ENCODE results near the gene AP1G1. TPM values are rescaled to one million over a fixed set of nuclear protein-coding genes. Genes with fewer than 3 reads are reported as not detected.

The AP1G1 gene
- total and polyA plus RNA-seq, 2 of the 4 experiments (the other 2 are of a cell fraction): 48.3 to 86.7 TPM

DNA sequence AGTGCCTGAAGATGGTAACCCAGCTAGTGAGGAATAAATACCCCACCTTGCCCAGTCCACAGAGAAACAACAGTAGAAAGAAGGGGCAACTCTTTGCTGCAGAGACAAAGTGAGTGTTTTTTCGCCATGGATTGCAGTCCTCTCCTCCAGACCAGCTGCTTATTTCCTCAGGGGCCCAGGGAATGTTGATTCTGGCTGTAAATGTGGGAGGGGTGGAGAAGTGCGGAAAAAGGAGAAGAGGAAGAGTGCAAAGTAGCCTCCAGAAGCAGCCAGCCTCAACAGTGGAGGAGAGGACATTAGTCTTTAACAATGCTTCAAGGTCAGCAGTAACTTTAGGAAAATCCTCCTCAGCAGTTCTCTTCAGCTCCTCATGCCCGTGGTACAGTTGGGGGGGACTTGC is 76.0 kb downstream of the AP1G1 start:
- TF ChIP-seq RAD21 (IDR thresholded peaks at IDR 0.05; ENCODE audit: low read length) (no peak), CHD1 (IDR thresholded peaks at IDR 0.05; ENCODE audit: low read depth, low read length) (no peak), SMC3 (IDR thresholded peaks at IDR 0.05; ENCODE audit: low read depth, low read length) (no peak), MAZ (IDR thresholded peaks at IDR 0.05; ENCODE audit: borderline replicate concordance, low read depth, low read length) (no peak), FOS (IDR thresholded peaks at IDR 0.05; ENCODE audit: low read depth, low read length) (no peak), NFE2L2 (IDR thresholded peaks at IDR 0.05; ENCODE audit: low read depth, low read length) (no peak), CEBPB (IDR thresholded peaks at IDR 0.05; ENCODE audit: low read depth, low read length) (no peak), BHLHE40 (IDR thresholded peaks at IDR 0.05; ENCODE audit: low read depth, low read length) (no peak), MXI1 (IDR thresholded peaks at IDR 0.05; ENCODE audit: borderline replicate concordance, low read depth, low read length) (no peak), POLR2A (IDR thresholded peaks at IDR 0.05; ENCODE audit: low read depth, low read length) (no peak), RFX5 (IDR thresholded peaks at IDR 0.05; ENCODE audit: low read depth, low read length) (no peak), RCOR1 (IDR thresholded peaks at IDR 0.05; ENCODE audit: insufficient replicate concordance, low read length) (no peak), MAFK (IDR thresholded peaks at IDR 0.05; ENCODE audit: low read depth, low read length) (no peak)
- TF ChIP-seq, protein P1, sequence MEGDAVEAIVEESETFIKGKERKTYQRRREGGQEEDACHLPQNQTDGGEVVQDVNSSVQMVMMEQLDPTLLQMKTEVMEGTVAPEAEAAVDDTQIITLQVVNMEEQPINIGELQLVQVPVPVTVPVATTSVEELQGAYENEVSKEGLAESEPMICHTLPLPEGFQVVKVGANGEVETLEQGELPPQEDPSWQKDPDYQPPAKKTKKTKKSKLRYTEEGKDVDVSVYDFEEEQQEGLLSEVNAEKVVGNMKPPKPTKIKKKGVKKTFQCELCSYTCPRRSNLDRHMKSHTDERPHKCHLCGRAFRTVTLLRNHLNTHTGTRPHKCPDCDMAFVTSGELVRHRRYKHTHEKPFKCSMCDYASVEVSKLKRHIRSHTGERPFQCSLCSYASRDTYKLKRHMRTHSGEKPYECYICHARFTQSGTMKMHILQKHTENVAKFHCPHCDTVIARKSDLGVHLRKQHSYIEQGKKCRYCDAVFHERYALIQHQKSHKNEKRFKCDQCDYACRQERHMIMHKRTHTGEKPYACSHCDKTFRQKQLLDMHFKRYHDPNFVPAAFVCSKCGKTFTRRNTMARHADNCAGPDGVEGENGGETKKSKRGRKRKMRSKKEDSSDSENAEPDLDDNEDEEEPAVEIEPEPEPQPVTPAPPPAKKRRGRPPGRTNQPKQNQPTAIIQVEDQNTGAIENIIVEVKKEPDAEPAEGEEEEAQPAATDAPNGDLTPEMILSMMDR (conservative IDR thresholded peaks at IDR 0.05; ENCODE audit: low read depth, low read length): no peak
- TF ChIP-seq, protein P2, sequence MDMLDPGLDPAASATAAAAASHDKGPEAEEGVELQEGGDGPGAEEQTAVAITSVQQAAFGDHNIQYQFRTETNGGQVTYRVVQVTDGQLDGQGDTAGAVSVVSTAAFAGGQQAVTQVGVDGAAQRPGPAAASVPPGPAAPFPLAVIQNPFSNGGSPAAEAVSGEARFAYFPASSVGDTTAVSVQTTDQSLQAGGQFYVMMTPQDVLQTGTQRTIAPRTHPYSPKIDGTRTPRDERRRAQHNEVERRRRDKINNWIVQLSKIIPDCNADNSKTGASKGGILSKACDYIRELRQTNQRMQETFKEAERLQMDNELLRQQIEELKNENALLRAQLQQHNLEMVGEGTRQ (IDR thresholded peaks at IDR 0.05; ENCODE audit: low read depth, low read length): no peak
- TF ChIP-seq, protein P3, sequence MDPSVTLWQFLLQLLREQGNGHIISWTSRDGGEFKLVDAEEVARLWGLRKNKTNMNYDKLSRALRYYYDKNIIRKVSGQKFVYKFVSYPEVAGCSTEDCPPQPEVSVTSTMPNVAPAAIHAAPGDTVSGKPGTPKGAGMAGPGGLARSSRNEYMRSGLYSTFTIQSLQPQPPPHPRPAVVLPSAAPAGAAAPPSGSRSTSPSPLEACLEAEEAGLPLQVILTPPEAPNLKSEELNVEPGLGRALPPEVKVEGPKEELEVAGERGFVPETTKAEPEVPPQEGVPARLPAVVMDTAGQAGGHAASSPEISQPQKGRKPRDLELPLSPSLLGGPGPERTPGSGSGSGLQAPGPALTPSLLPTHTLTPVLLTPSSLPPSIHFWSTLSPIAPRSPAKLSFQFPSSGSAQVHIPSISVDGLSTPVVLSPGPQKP (IDR thresholded peaks at IDR 0.05; ENCODE audit: borderline replicate concordance, low read depth, low read length): no peak
- Histone ChIP-seq H3K14ac (replicated peaks; ENCODE audit: low read depth, low read length) (no peak overlapping the region), H2BK15ac (ENCODE audit: low read depth, low read length) (no peak overlapping the region), H3K36me3 (ENCODE audit: control insufficient read depth, insufficient read depth, low read length) (peaks cover 27% of the 10 kb centered on the region), H4K8ac (ENCODE audit: low read depth in 2 of 2, low read length in 2 of 2) (no peak overlapping the region), H3K4me2 (ENCODE audit: low read depth, low read length) (no peak overlapping the region), H3K4me1 (ENCODE audit: control insufficient read depth, insufficient read depth, low read length) (no peaks in the 10 kb centered on the region), H3K4ac (ENCODE audit: low read depth, low read length) (no peak overlapping the region), H2AK5ac (ENCODE audit: low read depth, low read length) (no peak overlapping the region), H3K27ac (ENCODE audit: insufficient read depth, low read length) (no peak overlapping the region), H2AK9ac (replicated peaks; ENCODE audit: low read depth, low read length, poor library complexity) (no peak overlapping the region), H4K5ac (ENCODE audit: low read depth, low read length) (no peak overlapping the region), H3K4me3 (ENCODE audit: insufficient read depth, low read depth, low read length) (no peak overlapping the region), H2AFZ (replicated peaks; ENCODE audit: low read length, poor library complexity) (no peak overlapping the region), H3K9ac (ENCODE audit: low read depth, low read length) (no peak overlapping the region), H3K9me3 (ENCODE audit: control insufficient read depth, insufficient read depth, low read length) (no peaks in the 10 kb centered on the region), H3K23ac (ENCODE audit: low read depth, low read length) (no peak overlapping the region), H2BK5ac (ENCODE audit: low read depth, low read length, poor library complexity, severe bottlenecking) (no peak overlapping the region), H4K91ac (ENCODE audit: insufficient read depth, low read depth, low read length) (no peak overlapping the region), H3K18ac (ENCODE audit: low read depth, low read length) (no peak overlapping the region), H4K20me1 (ENCODE audit: insufficient read depth, low read length) (peaks cover 3% of the 10 kb centered on the region; the same call in 1 of the 2 replicates), H3K79me1 (ENCODE audit: low read depth in 1 of 2, low read length in 2 of 2) (peaks cover 2 to 13% of the 10 kb centered on the region in 2 experiments), H3K56ac (ENCODE audit: extremely low read depth, insufficient read depth, low read length) (no peak overlapping the region), H3K27me3 (ENCODE audit: control insufficient read depth, insufficient read depth, low read length) (no peaks in the 10 kb centered on the region), H3K9me1 (ENCODE audit: insufficient read depth, low read length) (no peaks in the 10 kb centered on the region; the same call in 1 of the 2 replicates), H2BK120ac (ENCODE audit: low read depth, low read length) (no peak overlapping the region), H2BK20ac (ENCODE audit: low read depth, low read length) (no peak overlapping the region)
- no TSS peak for BruUV-seq (replicated peaks)
- in situ Hi-C loops (cut with MboI; ENCODE audit: low sequenced_read_pairs): no loop called here
- DNase-seq (no peak), ATAC-seq (ENCODE audit: low read depth) (no peak)
- WGBS, 2 experiments (ENCODE audit: extremely low coverage in 2 of 2, insufficient read length in 1 of 2): no CpG with 5 or more reads among the region's 3 CpGs
- intact Hi-C loops (cut with micrococcal nuclease): loop anchor here (5.0 kb wide), 1 partner anchor 35 kb away; no protein-coding TSS in a partner anchor
- POLR2A ChIA-PET (ENCODE audit: unreplicated experiment): no interaction called here
- dilution Hi-C loops (cut with HindIII; ENCODE audit: low sequenced_read_pairs, unreplicated experiment): no loop called here
- CTCF ChIA-PET: no interaction called here

Measured in IMR-90 (cell line).